DOHH2 (cell line): Measurements from ENCODE around the gene PRKCE.

Experiments
- EZH2phosphoT487 ChIP-seq: fragments of 200-600 bp; sonication (generic); IDR thresholded peaks from 2 replicates; pipeline ENCODE4 v1.6.1; 2017; ENCODE audit warnings: borderline replicate concordance, mild to moderate bottlenecking, antibody characterized with exemption, low read length, moderate library complexity, mixed read lengths
- TF ChIP-seq, protein P1 (sequence below): fragments of 200-600 bp; sonication (generic); IDR thresholded peaks from one replicate; pipeline ENCODE4 v1.5.1; 2014; ENCODE audit warnings: antibody characterized with exemption, mild to moderate bottlenecking, low read depth, low read length; ENCODE audit not compliant: poor library complexity, severe bottlenecking

GRCh38 chr2:45871541-45871940, 220.1 kb downstream of the PRKCE start:
- TF ChIP-seq, protein P1, sequence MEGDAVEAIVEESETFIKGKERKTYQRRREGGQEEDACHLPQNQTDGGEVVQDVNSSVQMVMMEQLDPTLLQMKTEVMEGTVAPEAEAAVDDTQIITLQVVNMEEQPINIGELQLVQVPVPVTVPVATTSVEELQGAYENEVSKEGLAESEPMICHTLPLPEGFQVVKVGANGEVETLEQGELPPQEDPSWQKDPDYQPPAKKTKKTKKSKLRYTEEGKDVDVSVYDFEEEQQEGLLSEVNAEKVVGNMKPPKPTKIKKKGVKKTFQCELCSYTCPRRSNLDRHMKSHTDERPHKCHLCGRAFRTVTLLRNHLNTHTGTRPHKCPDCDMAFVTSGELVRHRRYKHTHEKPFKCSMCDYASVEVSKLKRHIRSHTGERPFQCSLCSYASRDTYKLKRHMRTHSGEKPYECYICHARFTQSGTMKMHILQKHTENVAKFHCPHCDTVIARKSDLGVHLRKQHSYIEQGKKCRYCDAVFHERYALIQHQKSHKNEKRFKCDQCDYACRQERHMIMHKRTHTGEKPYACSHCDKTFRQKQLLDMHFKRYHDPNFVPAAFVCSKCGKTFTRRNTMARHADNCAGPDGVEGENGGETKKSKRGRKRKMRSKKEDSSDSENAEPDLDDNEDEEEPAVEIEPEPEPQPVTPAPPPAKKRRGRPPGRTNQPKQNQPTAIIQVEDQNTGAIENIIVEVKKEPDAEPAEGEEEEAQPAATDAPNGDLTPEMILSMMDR = no peak
- no peak for TF ChIP-seq EZH2phosphoT487
